Activated CD8-positive, alpha-beta memory T cell treated with anti-CD3 and anti-CD28 coated beads for 36 hours (primary cell): ENCODE results near the gene OLFM1. TPM values are rescaled to one million over a fixed set of nuclear protein-coding genes. Genes with fewer than 3 reads are reported as not detected.

Source experiments
- CTCF ChIA-PET: fragments of 350-600 bp; sonication (Branson Sonifier 250); formaldehyde crosslinking; loops from one replicate; lab custom pipeline; 2021; ENCODE audit warnings: antibody characterized with exemption; lab: Charles Lee
- POLR2A ChIA-PET: fragments of 350-600 bp; sonication (Branson Sonifier 250); formaldehyde crosslinking; loops from one replicate; lab custom pipeline; 2021; ENCODE audit warnings: antibody characterized with exemption; lab: Charles Lee
- total RNA-seq, 2 experiments: library from RNA; stranded (reverse); gene quantifications; one replicate each; pipeline ENCODE4 v1.2.3, GENCODE V29; 2021

Gene OLFM1
- total RNA-seq, 2 experiments from 2014 or later: not detected

- CTCF ChIA-PET: no interaction called here
Measured at GRCh38 chr9:135074354-135075233, 12.9 kb upstream of the OLFM1 start.

DNA sequence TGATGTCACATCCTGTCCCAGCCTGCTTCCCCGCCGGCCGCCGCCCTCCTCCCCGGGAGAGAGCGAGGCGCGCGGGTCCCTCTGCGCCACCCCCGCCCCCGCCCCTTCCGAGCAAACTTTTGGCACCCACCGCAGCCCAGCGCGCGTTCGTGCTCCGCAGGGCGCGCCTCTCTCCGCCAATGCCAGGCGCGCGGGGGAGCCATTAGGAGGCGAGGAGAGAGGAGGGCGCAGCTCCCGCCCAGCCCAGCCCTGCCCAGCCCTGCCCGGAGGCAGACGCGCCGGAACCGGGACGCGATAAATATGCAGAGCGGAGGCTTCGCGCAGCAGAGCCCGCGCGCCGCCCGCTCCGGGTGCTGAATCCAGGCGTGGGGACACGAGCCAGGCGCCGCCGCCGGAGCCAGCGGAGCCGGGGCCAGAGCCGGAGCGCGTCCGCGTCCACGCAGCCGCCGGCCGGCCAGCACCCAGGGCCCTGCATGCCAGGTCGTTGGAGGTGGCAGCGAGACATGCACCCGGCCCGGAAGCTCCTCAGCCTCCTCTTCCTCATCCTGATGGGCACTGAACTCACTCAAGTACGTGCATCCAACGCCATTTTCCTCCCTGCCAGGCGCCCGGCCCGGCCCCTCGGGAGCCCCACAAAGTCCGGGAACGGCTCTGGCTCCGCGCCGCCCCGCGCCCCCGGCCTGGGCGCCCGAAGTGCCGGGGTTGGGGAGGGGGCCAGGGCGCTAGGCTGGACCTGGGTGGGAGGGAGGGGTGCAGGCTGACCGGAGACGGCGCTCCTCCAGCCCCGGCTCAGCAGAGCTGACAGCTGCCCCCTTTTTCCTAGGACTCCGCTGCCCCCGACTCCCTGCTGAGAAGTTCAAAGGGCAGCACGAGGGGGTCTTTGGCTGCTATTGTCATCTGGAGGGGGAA is 12.0 kb upstream of the OLFM1 start:
- ChIA-PET CTCF (no interaction called here), POLR2A (no interaction called here)

More at GRCh38 chr9:135074354-135075233, 12.9 kb upstream of the OLFM1 start:
- POLR2A ChIA-PET: no interaction called here

DNA sequence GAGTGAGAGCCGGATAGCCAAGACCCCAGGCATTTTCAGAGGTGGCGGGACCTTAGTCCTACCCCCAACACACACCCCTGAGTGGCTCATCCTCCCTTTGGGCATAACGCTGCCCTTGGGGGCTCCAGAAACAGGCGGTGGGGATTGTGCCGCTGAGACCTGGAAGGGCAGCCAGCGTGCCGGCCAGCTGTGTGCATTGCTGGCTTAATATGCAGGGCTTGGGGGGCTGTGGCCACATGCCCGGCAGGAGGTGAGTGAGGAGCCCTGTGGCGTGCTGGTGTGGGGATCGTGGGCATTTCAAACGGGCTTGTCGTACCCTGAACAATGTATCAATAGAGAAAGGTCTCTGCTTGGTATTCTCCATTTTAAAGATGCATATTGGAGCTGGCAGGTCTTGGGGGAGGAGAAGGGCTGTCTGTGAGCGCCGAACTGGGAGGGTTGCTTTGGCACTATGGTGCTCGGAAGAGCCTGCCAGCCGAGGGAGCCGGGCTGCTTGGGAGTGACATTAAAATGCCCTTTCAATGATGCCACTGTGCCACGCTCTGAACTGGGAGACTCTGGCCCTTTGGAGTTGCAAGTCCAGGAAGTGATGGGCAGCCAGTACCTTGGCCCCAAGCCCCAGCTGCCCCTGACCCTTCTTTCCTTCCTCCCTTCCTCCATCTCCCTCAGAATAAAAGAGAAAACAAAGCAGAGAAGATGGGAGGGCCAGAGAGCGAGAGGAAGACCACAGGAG is 11.2 kb upstream of the OLFM1 start:
- ChIA-PET CTCF (no interaction called here), POLR2A (no interaction called here)

GRCh38 chr9:135076876-135077430 is 10.5 kb upstream of the OLFM1 start:
- CTCF ChIA-PET: no interaction called here
- POLR2A ChIA-PET: no interaction called here

GRCh38 chr9:135077497-135078200 is 9.8 kb upstream of the OLFM1 start:
- ChIA-PET CTCF (no interaction called here), POLR2A (no interaction called here)

DNA sequence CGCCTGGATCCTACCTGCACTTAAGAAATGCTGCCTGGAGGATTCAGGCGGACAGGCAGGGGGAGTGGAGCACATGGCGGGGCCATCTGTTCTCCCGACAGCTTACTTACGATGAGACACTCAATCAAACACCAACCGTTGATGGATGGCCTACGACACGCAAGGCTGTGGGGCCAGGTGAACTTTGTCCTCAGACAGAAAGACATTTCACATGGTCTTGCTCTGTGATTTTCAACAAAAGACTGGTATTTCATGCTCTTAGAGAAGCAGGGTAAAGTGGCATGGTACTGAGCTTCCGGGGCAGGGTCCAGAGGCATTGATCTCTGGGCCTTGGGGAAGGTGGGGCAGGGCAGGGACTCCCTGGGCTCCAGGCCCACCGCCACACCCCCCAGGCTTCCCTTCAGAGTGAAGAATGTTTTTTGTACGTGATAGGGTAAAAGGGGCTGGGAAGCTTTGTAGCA is 9.1 kb upstream of the OLFM1 start:
- ChIA-PET CTCF (no interaction called here), POLR2A (no interaction called here)

GRCh38 chr9:135079018-135079417 is 8.4 kb upstream of the OLFM1 start:
- ChIA-PET CTCF (no interaction called here), POLR2A (no interaction called here)

GRCh38 chr9:135079676-135080075 is 7.8 kb upstream of the OLFM1 start:
- CTCF ChIA-PET: no interaction called here
- POLR2A ChIA-PET: no interaction called here

GRCh38 chr9:135080286-135081263 is 6.9 kb upstream of the OLFM1 start:
- CTCF ChIA-PET: no interaction called here
- POLR2A ChIA-PET: no interaction called here

DNA sequence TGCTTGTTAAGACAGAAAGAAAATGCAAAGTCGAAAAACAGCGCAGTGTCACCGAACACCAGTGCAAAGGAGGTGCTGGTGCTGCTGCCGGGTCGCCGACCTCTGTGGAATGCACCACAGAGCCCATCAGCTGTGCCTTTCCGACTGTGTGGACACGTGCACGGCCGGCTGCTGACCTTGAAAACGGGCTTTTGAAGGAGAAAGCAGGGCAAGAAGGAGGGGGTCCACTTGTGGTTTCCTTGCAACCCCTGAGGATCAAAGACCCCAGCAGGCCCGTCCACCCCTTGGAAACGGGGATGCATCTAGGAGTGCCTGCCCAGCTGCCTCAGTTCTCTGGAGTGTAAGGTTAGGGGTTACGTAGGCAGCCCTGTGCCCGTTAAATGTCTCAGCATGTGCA is 6.2 kb upstream of the OLFM1 start:
- ChIA-PET POLR2A (no interaction called here), CTCF (no interaction called here)

DNA sequence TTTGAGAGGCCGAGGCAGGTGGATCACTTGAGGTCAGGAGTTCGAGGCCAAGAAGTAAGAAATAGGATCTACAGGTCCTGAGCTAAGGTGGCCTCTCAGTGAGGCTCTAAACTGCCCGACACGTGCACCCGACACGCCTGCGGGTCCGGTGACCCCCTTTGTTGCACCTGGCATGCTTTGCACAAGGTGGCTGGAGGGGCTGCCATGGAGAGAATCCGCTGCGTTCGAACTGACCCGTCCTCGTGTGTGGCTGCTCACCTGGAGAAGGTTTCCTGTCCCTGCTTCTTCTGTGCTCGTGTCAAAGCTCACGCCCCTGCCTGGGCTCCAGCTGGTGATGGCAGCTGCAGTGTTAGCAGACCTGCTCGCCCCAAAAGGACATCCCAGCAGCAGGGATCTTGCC is 5.7 kb upstream of the OLFM1 start:
- POLR2A ChIA-PET: no interaction called here

DNA sequence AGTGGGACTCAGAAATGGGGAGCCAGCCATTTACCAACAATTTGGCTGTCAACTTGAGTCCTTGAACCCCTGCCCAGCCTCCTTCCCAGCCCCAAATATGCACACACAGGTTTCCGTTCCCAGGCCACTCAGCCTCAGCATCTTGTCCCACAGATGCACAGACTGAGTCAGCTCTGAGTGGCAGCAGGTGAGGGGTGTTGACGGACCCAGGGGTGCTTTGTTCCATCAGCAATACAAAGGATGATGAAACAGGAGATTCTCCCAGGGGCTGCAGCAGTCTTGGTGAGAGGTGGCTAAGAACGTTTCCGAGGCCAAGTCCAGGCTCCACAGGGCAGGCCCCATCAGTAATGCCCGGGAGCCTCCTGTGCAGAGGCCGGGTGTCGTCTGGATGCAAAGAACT is 4.9 kb upstream of the OLFM1 start:
- CTCF ChIA-PET: no interaction called here
- POLR2A ChIA-PET: no interaction called here

More for the DNA sequence above, 5.7 kb upstream of the OLFM1 start:
- CTCF ChIA-PET: no interaction called here

- POLR2A ChIA-PET: no interaction called here
- CTCF ChIA-PET: no interaction called here
Measured at GRCh38 chr9:135083241-135083810, 4.1 kb upstream of the OLFM1 start.

DNA sequence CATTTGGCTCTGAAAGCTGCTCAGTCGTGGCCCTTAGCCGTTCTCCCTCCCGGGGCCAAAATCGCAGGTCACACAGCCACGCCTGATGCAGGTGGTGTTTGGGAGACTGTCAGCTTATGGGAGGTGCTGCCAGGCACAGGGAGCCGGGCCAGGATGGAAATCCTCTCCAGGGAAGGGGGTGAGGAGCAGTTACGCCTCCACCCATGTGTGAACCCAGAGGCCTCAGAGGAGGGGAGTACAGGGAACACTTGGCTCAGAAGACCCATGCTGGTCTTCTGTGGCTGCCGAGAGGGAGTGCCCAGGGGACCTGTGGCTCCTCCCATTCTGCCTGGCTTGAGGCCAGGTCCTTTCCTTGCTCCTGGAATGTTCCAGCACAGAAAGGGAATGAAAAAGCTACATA is 3.6 kb upstream of the OLFM1 start:
- CTCF ChIA-PET: no interaction called here
- POLR2A ChIA-PET: no interaction called here

GRCh38 chr9:135084262-135084661 is 3.2 kb upstream of the OLFM1 start:
- ChIA-PET POLR2A (no interaction called here), CTCF (no interaction called here)

- POLR2A ChIA-PET: no interaction called here
- CTCF ChIA-PET: interaction anchor here (1.2 kb wide), 1 partner anchor 254 kb away, joined by 4 read pairs; no protein-coding TSS in a partner anchor
Measured at GRCh38 chr9:135084881-135085760, 2.3 kb upstream of the OLFM1 start.
